GM12892 (cell line): Measurements from ENCODE around the gene TRMO.

ENCODE experiments used
- POLR2A ChIP-seq: IDR thresholded peaks from 2 replicates; pipeline ENCODE4 v1.6.1; 2011; ENCODE audit warnings: low read depth, low read length, control low read depth
- TAF1 ChIP-seq: IDR thresholded peaks from 2 replicates; pipeline ENCODE4 v1.6.1; 2011; ENCODE audit warnings: low read depth, mild to moderate bottlenecking, control low read depth, low read length, borderline replicate concordance

GRCh38 chr9:97940741-97941140, 18.4 kb upstream of the TRMO start:
- TF ChIP-seq POLR2A = no peak
- TF ChIP-seq TAF1 = no peak
